Camera-type eye (tissue), 1 donor: ENCODE measurements around the gene SNORC. TPM values are rescaled to one million over a fixed set of nuclear protein-coding genes. Genes with fewer than 3 reads are reported as not detected.

Experiments
- total RNA-seq: library from RNA; depleted of rRNA; stranded (reverse); fragments of >200 nt; gene quantifications from one replicate; pipeline ENCODE4 v1.2.3, GENCODE V29; 2014

SNORC gene
- 0.55 TPM for total RNA-seq

GRCh38 chr2:232870018-232870765 is at the start of gene SNORC:
TSS of gene SNORC (plus strand) at chr2:232870264. CDS start at chr2:232870342, 78 bp downstream.

Other genes starting within 250 kb of the SNORC start
- 5.9 TPM for gene EFHD1, start 236.7 kb upstream of the SNORC start, total RNA-seq
- 168 TPM for gene GIGYF2, start 172.9 kb upstream of the SNORC start, total RNA-seq
- 8.2 TPM for gene KCNJ13, start 93.7 kb upstream of the SNORC start, total RNA-seq
- gene NGEF, start 143.0 kb downstream of the SNORC start, total RNA-seq, result 10.0 TPM
- gene NEU2, start 162.4 kb downstream of the SNORC start, total RNA-seq, result not detected
- 8.0 TPM for gene INPP5D, start 190.1 kb downstream of the SNORC start, total RNA-seq